Heart right ventricle (tissue), 16 donors: ENCODE results near the gene MPHOSPH9. TPM values are rescaled to one million over a fixed set of nuclear protein-coding genes. Genes with fewer than 3 reads are reported as not detected.
"Not testable (repeated sequence)": the region's sequence is repeated elsewhere in the genome, so short reads cannot be mapped to it uniquely, and the experiment has no call there.

ENCODE experiments used
- ATAC-seq, 8 donors: fragments of 200-7000 bp; cut with Tn5 transposase; one replicate each; pipeline ENCODE4 v1.9.1; 2020; ENCODE audit warnings: mild to moderate bottlenecking in 8 of 8, moderate library complexity in 8 of 8, moderate number of reproducible peaks in 1 of 8
- DNase-seq, 2 donors: peaks; one replicate each; pipeline ENCODE4 v3.0.0-alpha.2; 2020
- H3K27ac ChIP-seq, 10 donors: fragments of 200-600 bp; sonication (generic) in 2 of 10; one replicate each; pipeline versions ENCODE4 v1.5.0 to v1.8.0; 2020 to 2022; ENCODE audit warnings: mild to moderate bottlenecking in 3 of 10
- H3K27me3 ChIP-seq, 7 donors: fragments of 200-600 bp; one replicate each; pipeline ENCODE4 v1.8.0; 2021 to 2022; ENCODE audit warnings: mild to moderate bottlenecking in 2 of 7
- H3K36me3 ChIP-seq, 9 donors: fragments of 200-600 bp; sonication (generic) in 1 of 9; one replicate each; pipeline versions ENCODE4 v1.5.0 to v1.8.0; 2020 to 2022; ENCODE audit warnings: mild to moderate bottlenecking in 2 of 9
- H3K4me1 ChIP-seq, 9 donors: fragments of 200-600 bp; sonication (generic) in 1 of 9; one replicate each; pipeline versions ENCODE4 v1.5.0 to v1.8.0; 2020 to 2022; ENCODE audit warnings: mild to moderate bottlenecking in 4 of 9
- H3K4me3 ChIP-seq, 10 donors: fragments of 200-600 bp; sonication (generic) in 2 of 10; one replicate each; pipeline versions ENCODE4 v1.5.0 to v1.8.0; 2020 to 2022; ENCODE audit warnings: mild to moderate bottlenecking in 7 of 10, moderate library complexity in 2 of 10
- H3K9me3 ChIP-seq, 11 donors: fragments of 200-600 bp in 10 of 11; sonication (generic) in 2 of 11; one replicate each; pipeline versions ENCODE4 v1.5.0 to v1.8.0; 2013 to 2022; ENCODE audit warnings: mild to moderate bottlenecking in 2 of 11, control low read depth in 1 of 11, moderate library complexity in 1 of 11
- WGBS, 2 donors: extraction: QIAGEN DNeasy Blood & Tissue Kit; methylation state at CpG; one replicate each; pipeline ENCODE4 v1.1.7; 2013; ENCODE audit warnings: inconsistent platforms in 1 of 2; 5-methylcytosine and 5-hydroxymethylcytosine counted together
- intact Hi-C, 10 donors: fragments of 100-400 bp; cut with DNase I; formaldehyde crosslinking; loops; one replicate each; pipeline versions ENCODE4 v1.11.1 to v1.14.2; 2022
- polyA plus RNA-seq, 2 donors: library from polyadenylated mRNA; stranded (reverse); fragments of 200-250 nt; gene quantifications; one replicate each; pipeline ENCODE4 v1.2.3, GENCODE V29; 2013
- total RNA-seq, 10 donors: library from RNA; stranded (reverse); fragmentation: NEBNext Ultra II Directional in 3 of 10; extraction: Animal tissue kit (Norgen Biotek cat#: 25700) in 3 of 10; gene quantifications; one replicate each; pipeline versions ENCODE4 v1.2.1 to v1.2.4, GENCODE V29; 2021 to 2023
- TF ChIP-seq, protein P1 (sequence below), 9 donors: fragments of 200-600 bp; sonication (generic) in 2 of 9; IDR thresholded peaks; one replicate each; pipeline versions ENCODE4 v1.5.0 to v1.8.0; 2021 to 2022; ENCODE audit warnings: antibody characterized with exemption in 9 of 9, mild to moderate bottlenecking in 5 of 9, moderate library complexity in 1 of 9
- donor health status: Arrhythmogenic right ventricular cardiomyopathy.
- donor health status: ischemic (EF 13 %, LVEDD 7.1; RV severe dilation, severe dysfunction).
- donor health status: healthy with polysubstance abuse.
- donor health status: DM: no; HTN: yes; CAD: no.
- donor health status: DM: no; HTN: no; CAD: no.
- donor health status: ischemic (EF 25% LVEDD 6.9; RV normal size, moderate dysfunction).
- donor health status: ischemic (EF 25% LVEDD 5.7; RV mildly dilated, moderate dysfunction).
- donor health status: healthy.
- donor health status: DM: yes; HTN: yes; CAD: no.
- donor health status: Ischemic cardiomyopathy.
- donor health status: ischemic (EF 35%, LVEDD 5.7; RV mildly dilated, moderate dysfunction).
- donor health status: nonischemic (EF 11% LVEDD 7.7; RV severe dilation, severe dysfunction).
- donor health status: DM: yes; HTN: yes; CAD: no.
- donor health status: PGD.
- donor health status: ischemic (EF 29% LVEDD 5.4; RV normal size, mild dysfunction).
- donor health status: nonischemic (EF 23%, LVEDD 6.1; RV moderate dilation, normal function).

Gene MPHOSPH9
- total and polyA plus RNA-seq, 12 donors, result 4.1 to 33.6 (median 25.7) TPM

DNA sequence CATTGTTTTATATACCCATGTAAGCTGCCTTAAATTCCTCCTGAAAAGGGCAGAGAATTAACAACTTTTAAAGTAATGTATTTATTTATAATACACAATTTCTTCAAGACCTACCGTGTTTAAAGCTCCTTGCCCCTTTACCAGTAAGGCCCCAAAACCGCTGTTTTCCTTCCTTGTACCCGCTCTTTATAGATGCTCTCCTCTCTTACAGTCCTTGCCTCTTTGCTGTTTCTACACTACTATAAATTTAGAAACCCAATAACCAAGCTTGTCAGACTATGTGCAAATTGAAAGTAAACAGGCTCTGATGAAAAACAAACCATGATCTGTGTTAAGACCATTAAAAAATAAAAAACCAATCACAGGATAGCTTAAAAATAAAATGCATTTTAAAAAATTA, 3.9 kb downstream of the MPHOSPH9 start:
- TF ChIP-seq, protein P1, sequence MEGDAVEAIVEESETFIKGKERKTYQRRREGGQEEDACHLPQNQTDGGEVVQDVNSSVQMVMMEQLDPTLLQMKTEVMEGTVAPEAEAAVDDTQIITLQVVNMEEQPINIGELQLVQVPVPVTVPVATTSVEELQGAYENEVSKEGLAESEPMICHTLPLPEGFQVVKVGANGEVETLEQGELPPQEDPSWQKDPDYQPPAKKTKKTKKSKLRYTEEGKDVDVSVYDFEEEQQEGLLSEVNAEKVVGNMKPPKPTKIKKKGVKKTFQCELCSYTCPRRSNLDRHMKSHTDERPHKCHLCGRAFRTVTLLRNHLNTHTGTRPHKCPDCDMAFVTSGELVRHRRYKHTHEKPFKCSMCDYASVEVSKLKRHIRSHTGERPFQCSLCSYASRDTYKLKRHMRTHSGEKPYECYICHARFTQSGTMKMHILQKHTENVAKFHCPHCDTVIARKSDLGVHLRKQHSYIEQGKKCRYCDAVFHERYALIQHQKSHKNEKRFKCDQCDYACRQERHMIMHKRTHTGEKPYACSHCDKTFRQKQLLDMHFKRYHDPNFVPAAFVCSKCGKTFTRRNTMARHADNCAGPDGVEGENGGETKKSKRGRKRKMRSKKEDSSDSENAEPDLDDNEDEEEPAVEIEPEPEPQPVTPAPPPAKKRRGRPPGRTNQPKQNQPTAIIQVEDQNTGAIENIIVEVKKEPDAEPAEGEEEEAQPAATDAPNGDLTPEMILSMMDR (IDR thresholded peaks at IDR 0.05), result no peak
- peak overlapping the region in 1 of 10 donors; percentile 30 for H3K4me3 ChIP-seq
- H3K27ac ChIP-seq, result peak overlapping the region in 1 of 10 donors; percentile 70
- peaks cover 0 to 34% (median 0%) of the 10 kb centered on the region in 9 donors for H3K36me3 ChIP-seq
- intact Hi-C loops, result no loop called here
- ATAC-seq (no peak), DNase-seq (no peak)
- peaks cover 0 to 43% (median 15%) of the 10 kb centered on the region in 9 donors for H3K4me1 ChIP-seq
- H3K27me3 ChIP-seq, result no peaks in the 10 kb centered on the region
- no peaks in the 10 kb centered on the region for H3K9me3 ChIP-seq
- 77 to 85% methylated on average over 3 of the region's 3 CpGs for WGBS, 2 donors

DNA sequence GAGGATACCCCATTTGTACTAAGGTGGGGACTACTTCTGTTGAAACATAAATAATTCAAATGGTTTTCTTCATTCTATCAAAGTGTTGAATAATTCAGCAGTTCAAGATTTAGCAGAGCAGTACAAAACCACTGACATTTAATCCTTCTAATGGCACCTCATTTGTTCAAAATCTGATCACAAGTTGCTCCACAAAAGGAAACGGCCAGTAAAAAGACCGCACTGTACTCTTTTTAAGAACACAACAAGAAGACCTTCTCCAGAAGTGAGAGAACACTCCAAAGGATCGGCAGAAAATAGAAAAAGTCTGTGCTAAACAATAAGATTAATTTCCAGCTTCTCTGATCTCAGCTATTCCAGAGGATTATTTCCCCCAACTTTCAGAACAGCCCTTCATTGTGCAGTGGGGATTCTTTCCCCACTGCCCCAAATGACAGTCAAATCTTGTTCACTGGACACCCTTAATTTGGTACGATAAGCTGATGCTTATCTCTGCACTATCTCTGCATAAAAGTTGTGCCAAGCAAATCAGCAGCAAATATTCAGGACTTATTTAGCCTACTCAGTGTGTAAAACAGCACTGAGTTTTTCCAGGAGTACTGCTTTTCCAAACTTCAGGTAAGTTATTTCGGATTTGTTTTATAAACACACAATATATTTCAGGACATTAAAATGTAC, 5.2 kb downstream of the MPHOSPH9 start:
- H3K9me3 ChIP-seq, result no peaks in the 10 kb centered on the region
- no peak overlapping the region for H3K4me3 ChIP-seq
- H3K27me3 ChIP-seq, result no peaks in the 10 kb centered on the region
- intact Hi-C loops, result no loop called here
- TF ChIP-seq, protein P1 (IDR thresholded peaks at IDR 0.05), result no peak
- H3K4me1 ChIP-seq, result peaks cover 0 to 40% (median 12%) of the 10 kb centered on the region in 9 donors
- no peak for ATAC-seq
- WGBS, 2 donors, result 65 to 79% methylated on average over 5 of the region's 5 CpGs
- peaks cover 0 to 44% (median 0%) of the 10 kb centered on the region in 9 donors for H3K36me3 ChIP-seq
- no peak for DNase-seq
- H3K27ac ChIP-seq, result no peak overlapping the region

DNA sequence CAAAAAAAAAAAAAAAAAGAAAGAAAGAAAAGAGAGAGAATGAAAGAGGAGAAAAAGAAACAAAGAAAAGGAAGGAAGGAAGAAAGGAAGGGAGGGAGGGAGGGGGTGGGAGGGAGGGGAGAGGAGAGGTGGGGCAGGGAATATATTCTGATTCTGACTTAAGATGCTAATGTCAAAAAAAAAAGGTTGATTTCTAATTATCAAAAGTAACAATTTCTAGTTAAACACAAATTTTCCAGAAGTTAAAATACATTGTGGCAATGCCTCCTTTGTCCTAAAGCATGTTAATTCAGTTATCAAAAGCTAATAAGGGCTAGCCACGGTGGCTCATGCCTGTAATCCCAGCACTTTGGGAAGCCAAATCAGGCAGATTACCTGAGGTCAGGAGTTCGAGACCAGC, 7.5 kb downstream of the MPHOSPH9 start:
- DNase-seq (no peak), ATAC-seq (no peak)
- TF ChIP-seq, protein P1 (IDR thresholded peaks at IDR 0.05), result no peak
- Histone ChIP-seq H3K36me3 (peaks cover 0 to 67% (median 10%) of the 10 kb centered on the region in 9 donors), H3K9me3 (no peaks in the 10 kb centered on the region), H3K27ac (no peak overlapping the region), H3K27me3 (no peaks in the 10 kb centered on the region), H3K4me1 (peaks cover 0 to 22% (median 0%) of the 10 kb centered on the region in 9 donors), H3K4me3 (no peak overlapping the region)
- intact Hi-C loops, result no loop called here
- 80 to 85% methylated on average over 2 of the region's 2 CpGs for WGBS, 2 donors

DNA sequence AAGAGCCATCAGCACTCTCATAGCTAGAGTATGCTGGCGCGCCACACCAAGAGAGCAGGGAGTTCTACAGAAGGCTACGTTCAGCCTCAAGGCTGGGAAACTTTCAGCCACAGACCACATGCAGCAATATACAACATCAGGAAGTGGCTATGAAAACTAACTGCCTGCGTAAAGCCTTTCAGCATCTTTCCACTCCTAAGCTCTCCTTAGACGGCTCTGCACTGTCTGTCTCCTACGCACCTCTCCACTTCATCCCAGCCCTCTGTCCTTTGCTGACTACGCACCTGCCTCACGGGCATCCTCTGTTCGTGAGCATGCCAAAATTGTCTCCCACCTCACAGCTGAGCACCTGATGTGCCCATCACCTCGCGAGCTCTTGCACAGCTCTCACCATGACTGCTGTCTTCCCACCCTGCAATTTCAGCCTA, 9.7 kb downstream of the MPHOSPH9 start:
- ATAC-seq, result no peak
- Histone ChIP-seq H3K27ac (peak overlapping the region in 1 of 10 donors; percentile 55), H3K36me3 (peaks cover 0 to 87% (median 10%) of the 10 kb centered on the region in 9 donors), H3K27me3 (no peaks in the 10 kb centered on the region), H3K9me3 (no peaks in the 10 kb centered on the region), H3K4me1 (peaks cover 0 to 5% (median 0%) of the 10 kb centered on the region in 9 donors), H3K4me3 (no peak overlapping the region)
- no peak for DNase-seq
- TF ChIP-seq, protein P1 (IDR thresholded peaks at IDR 0.05), result no peak
- intact Hi-C loops, result no loop called here
- WGBS, 2 donors, result 93 to 96% methylated on average over 11 of the region's 11 CpGs

DNA sequence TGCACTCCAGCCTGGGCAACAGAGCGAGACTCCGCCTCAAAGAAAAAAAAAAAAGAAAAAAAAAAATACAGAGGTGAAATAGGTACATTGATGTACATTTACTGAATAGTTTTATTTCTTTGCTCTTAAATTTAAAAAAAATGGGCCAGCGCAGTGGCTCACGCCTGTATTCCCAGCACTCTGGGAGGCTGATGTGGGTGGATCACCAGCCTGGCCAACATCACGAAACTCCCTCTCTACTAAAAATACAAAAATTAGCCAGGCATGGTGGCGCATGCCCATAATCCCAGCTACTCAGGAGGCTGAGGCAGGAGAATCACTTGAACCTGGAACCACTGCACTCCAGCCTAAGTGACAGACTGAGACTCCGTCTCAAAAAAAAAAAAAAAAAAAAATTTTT, 25.1 kb downstream of the MPHOSPH9 start:
- H3K9me3 ChIP-seq, ATAC-seq, H3K27me3 ChIP-seq, intact Hi-C loops, H3K4me3 ChIP-seq, H3K4me1 ChIP-seq, DNase-seq, H3K27ac ChIP-seq: not testable (repeated sequence)
- H3K36me3 ChIP-seq, result peaks cover 0 to 99% (median 18%) of the 10 kb centered on the region in 9 donors
- WGBS, 2 donors, result 96 to 98% methylated on average over 7 of the region's 7 CpGs

DNA sequence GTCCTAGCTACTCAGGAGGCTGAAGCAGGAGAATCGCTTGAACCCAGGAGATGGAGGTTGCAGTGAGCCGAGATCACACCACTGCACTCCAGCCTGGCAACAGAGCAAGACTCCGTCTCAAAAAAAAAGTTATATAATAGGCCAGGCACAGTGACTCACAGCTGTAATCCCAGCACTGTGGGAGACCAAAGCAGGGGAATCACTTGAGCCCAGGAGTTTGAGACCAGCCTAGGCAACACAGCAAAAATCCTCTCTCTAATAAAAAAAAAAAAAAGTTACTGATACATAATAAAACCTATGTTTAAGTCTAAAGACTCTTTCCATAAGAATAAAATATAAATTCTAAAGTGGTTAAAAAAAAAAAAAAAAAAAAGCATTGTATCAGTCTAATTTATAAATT, 26.1 kb downstream of the MPHOSPH9 start:
- H3K4me1 ChIP-seq, H3K27ac ChIP-seq, H3K4me3 ChIP-seq, intact Hi-C loops, DNase-seq, ATAC-seq, H3K9me3 ChIP-seq, H3K27me3 ChIP-seq: not testable (repeated sequence)
- peaks cover 0 to 100% (median 22%) of the 10 kb centered on the region in 9 donors for H3K36me3 ChIP-seq
- 74% methylated on average over 3 of the region's 3 CpGs for WGBS, 2 donors
